HUDEP-2 (cell line): ENCODE data around the gene TBX21.

ENCODE experiments used
- DNase-seq, 76 experiments: peaks; one replicate each; lab custom pipeline; 2025; ENCODE audit not compliant: unreplicated experiment in 76 of 76; lab: John Stamatoyannopoulos, UW

The TBX21 gene

GRCh38 chr17:47733047-47733673 lies at the start of gene TBX21:
Gene TBX21 (plus strand): TSS chr17:47733236. CDS start chr17:47733455, 219 bp downstream.
- peak in 54 of 76 experiments; percentile 0 to 70 (median 40) for DNase-seq

- no peak for DNase-seq
Observed at GRCh38 chr17:47684025-47684424, 49.0 kb upstream of the TBX21 start.

GRCh38 chr17:47684535-47685193 lies 48.4 kb upstream of the TBX21 start:
- no peak for DNase-seq

GRCh38 chr17:47685556-47686275 lies 47.3 kb upstream of the TBX21 start:
- no peak for DNase-seq

- no peak for DNase-seq
Observed at GRCh38 chr17:47686276-47686635, 46.8 kb upstream of the TBX21 start.

- DNase-seq = no peak
Observed at GRCh38 chr17:47686664-47687327, 46.2 kb upstream of the TBX21 start.

- no peak for DNase-seq
Observed at GRCh38 chr17:47687328-47687690, 45.7 kb upstream of the TBX21 start.

GRCh38 chr17:47687748-47688147 lies 45.3 kb upstream of the TBX21 start:
- peak in 1 of 76 experiments; percentile 10 for DNase-seq

- no peak for DNase-seq
Observed at GRCh38 chr17:47690121-47690520, 42.9 kb upstream of the TBX21 start.

GRCh38 chr17:47692137-47692894 lies 40.7 kb upstream of the TBX21 start:
- DNase-seq = no peak

- peak in 7 of 76 experiments; percentile 6 to 39 (median 13) for DNase-seq
Observed at GRCh38 chr17:47692895-47693730, 39.9 kb upstream of the TBX21 start.

GRCh38 chr17:47693731-47694580 lies 39.1 kb upstream of the TBX21 start, which contains the start of gene TBKBP1:
Gene TBKBP1 (plus strand): TSS chr17:47694161. CDS start chr17:47696113, 1,952 bp downstream.
- DNase-seq = peak in 6 of 76 experiments; percentile 6 to 27 (median 21)

- DNase-seq = peak in 6 of 76 experiments; percentile 7 to 38 (median 20)
Observed at GRCh38 chr17:47694581-47695428, 38.2 kb upstream of the TBX21 start.

GRCh38 chr17:47695429-47696376 lies 37.3 kb upstream of the TBX21 start:
- DNase-seq = no peak

- no peak for DNase-seq
Observed at GRCh38 chr17:47696717-47697642, 36.1 kb upstream of the TBX21 start.
